HEK293T (cell line): ENCODE results near the gene RDH16.
"Not testable (repeated sequence)": the region's sequence is repeated elsewhere in the genome, so short reads cannot be mapped to it uniquely, and the experiment has no call there.

Experiments
- ARNT ChIP-seq: fragments of 450-650 bp; IDR thresholded peaks from 2 replicates; pipeline ENCODE4 v1.6.1; 2017; ENCODE audit warnings: mild to moderate bottlenecking
- ELF4 ChIP-seq: fragments of 450-650 bp; IDR thresholded peaks from 2 replicates; pipeline ENCODE4 v1.6.1; 2017; ENCODE audit warnings: antibody characterized with exemption
- FOXK2 ChIP-seq: fragments of 450-650 bp; IDR thresholded peaks from 2 replicates; pipeline ENCODE4 v1.6.1; 2016; ENCODE audit warnings: mild to moderate bottlenecking
- HDGF ChIP-seq: fragments of 450-650 bp; IDR thresholded peaks from 2 replicates; pipeline ENCODE4 v1.6.1; 2017; ENCODE audit warnings: antibody characterized with exemption, borderline replicate concordance
- NFRKB ChIP-seq: fragments of 450-650 bp; IDR thresholded peaks from 2 replicates; pipeline ENCODE4 v1.6.1; 2016; ENCODE audit warnings: mild to moderate bottlenecking, moderate library complexity
- SP1 ChIP-seq: fragments of 450-650 bp; IDR thresholded peaks from 2 replicates; pipeline ENCODE4 v1.6.1; 2017
- SUZ12 ChIP-seq: fragments of 450-650 bp; IDR thresholded peaks from 2 replicates; pipeline ENCODE4 v1.6.1; 2016; ENCODE audit warnings: mild to moderate bottlenecking
- TARDBP ChIP-seq: fragments of 450-650 bp; IDR thresholded peaks from 2 replicates; pipeline ENCODE4 v1.6.1; 2016

DNA sequence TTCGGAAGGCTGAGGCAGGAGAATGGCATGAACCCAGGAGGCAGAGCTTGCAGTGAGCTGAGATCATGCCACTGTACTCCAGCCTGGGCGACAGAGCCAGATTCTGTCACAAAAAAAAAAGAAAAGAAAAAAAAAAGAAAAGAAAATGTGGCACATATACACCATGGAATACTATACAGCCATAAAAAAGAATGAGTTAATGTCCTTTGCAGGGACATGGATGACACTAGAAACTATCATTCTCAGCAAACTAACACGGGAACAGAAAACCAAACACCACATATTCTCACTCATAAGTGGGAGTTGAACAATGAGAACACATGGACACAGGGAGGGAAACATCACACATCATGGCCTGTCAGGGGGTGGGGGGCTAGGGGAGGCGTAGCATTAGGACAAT, 20.0 kb upstream of the RDH16 start:
- not testable (repeated sequence) for TF ChIP-seq FOXK2, TARDBP, NFRKB, ELF4, SUZ12, HDGF, SP1, ARNT
